NCI-H146 treated with DMSO at 0.1 percent for 48 hours (cell line): Measurements from ENCODE around the gene ZNF81.
"Not testable (repeated sequence)": the region's sequence is repeated elsewhere in the genome, so short reads cannot be mapped to it uniquely, and the experiment has no call there.

ENCODE experiments used
- DNase-seq: peaks from one replicate; lab custom pipeline; 2025; ENCODE audit not compliant: unreplicated experiment; lab: John Stamatoyannopoulos, UW

The ZNF81 gene

DNA sequence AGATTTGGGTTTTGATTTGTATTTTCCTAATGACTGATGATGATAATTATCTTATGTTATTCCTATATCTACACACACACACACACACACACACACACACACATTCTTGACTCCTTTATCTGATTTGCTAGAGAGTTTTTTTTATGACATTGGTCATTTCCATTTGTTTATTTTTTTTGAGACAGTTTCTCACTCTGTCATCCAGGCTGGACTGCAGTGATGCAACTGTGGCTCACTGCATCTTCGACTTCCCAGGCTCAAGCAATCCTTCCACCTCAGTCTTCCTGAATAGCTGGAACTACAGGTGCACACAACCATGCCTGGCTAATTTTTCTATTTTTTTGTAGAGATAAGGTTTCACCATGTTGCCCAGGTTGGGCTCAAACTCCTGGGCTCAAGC lies 6.7 kb downstream of the ZNF81 start:
- DNase-seq = no peak

- DNase-seq = no peak
Observed at GRCh38 chrX:47844117-47844516, 7.4 kb downstream of the ZNF81 start.

GRCh38 chrX:47846040-47846439 lies 9.3 kb downstream of the ZNF81 start:
- no peak for DNase-seq

- no peak for DNase-seq
Observed at GRCh38 chrX:47849778-47850177, 13.1 kb downstream of the ZNF81 start.

DNA sequence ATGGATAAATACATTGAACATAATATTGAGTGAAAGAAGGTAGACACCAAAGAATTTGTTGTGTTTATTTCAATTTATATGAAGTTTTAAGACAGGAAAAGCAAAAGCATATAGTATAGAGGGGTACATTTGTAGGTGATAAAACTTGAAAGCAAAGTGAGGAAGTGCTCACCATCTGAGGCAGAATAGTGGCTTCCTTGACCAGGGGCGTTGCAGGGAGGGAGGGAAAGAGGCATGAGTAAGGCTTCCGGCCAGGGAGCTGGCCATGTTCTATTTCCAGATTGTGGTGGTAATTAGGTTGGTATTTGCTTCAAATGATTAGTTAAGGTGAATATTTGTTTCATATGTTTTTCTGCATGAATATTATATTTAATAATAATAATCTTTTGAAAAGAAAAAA lies 13.7 kb downstream of the ZNF81 start:
- DNase-seq = not testable (repeated sequence)

DNA sequence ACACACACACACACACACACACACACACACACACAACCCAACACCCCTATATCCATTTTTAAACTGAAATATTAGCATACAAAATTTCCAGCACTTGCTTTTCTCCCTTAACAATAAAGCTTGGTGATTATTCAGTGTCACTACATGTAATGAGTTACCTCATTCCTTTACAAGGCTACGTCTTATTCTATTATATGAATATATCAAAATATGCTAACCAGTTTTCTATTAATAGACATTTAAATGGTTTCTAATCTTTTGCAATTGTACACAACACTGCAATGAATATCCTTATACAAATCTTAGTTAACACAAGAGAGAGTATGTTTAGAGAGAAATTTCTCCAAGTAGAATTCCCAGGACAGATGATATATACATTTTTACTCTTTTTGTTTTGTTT lies 14.2 kb downstream of the ZNF81 start:
- no peak for DNase-seq

DNA sequence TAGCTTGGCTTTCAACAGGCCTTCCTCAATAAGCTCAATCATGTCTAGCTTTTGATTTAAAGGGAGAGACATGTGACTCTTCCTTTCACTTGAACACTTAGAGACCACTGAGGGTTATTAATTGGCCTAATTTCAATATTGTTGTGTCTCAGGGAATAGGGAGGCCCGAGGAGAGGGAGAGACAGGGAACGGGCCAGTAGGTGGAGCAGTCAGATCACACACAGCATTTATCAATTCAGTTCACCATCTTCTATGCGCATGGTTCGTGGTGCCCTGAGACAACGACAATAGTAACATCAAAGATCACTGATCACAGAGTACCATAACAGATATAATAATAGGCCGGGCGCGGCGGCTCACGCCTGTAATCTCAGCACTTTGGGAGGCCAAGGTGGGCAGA lies 17.8 kb downstream of the ZNF81 start:
- DNase-seq = no peak

- no peak for DNase-seq
Observed at GRCh38 chrX:47859686-47860085, 23.0 kb downstream of the ZNF81 start.

DNA sequence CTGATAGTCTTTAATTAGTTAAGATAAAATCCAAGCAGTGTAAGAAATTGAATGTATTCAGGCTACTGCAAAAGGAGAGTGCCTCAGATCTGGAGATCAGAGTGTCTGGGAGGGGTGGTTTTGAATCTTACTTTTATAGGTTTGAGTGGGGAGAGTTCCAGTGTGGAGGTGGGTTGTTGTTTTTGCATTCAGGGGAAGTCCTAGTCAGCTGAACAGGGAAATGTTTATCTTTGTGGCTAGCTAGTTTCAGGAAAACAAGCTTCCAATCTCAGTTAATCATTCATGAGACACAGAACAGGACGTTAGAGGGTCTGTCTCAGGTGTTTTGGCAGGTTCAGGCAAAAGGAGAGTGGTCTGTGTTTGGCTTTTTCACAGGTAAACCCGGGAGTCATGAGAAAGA lies 26.0 kb downstream of the ZNF81 start:
- no peak for DNase-seq

- no peak for DNase-seq
Observed at GRCh38 chrX:47863187-47863586, 26.5 kb downstream of the ZNF81 start.

GRCh38 chrX:47864300-47864699 lies 27.6 kb downstream of the ZNF81 start:
- DNase-seq = no peak

DNA sequence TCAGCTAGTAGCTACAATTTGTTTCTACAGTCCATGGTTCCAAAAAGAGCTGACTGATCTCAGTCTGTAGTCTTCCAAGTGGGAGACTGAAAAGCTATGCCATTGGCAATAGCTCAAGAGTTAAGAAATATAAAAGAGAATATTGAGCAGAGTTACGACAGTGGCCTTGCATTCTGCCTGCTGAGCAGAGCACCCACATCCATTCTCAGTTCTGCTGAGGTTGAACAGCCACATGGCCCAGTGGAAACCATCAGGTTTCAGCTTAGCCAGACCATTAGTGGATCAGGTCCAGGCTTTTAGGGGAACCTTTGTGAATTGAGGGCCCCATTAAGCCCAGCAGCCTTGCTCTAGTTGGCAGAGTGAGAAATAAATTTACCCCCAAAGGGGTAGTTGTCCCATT lies 28.1 kb downstream of the ZNF81 start:
- no peak for DNase-seq

DNA sequence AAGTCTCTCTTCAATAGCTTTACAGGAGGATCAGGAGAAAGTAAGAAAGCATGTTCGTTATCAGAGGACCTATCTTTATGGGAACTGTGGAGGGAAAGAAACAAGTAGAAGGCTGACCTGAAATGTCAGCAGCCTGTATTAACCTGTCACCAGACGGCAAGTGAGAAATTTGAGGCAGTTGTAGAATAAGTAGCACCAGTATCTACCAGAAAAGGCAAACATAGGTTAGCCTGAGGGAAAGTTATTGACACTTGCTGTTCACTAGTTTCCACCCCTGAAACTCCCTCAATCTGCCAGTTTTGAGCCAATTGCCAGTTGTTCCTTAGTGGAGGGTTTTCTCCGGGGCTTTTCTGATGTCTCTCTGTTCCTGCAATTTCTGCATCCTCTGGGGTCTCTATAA lies 36.4 kb downstream of the ZNF81 start:
- DNase-seq = no peak

DNA sequence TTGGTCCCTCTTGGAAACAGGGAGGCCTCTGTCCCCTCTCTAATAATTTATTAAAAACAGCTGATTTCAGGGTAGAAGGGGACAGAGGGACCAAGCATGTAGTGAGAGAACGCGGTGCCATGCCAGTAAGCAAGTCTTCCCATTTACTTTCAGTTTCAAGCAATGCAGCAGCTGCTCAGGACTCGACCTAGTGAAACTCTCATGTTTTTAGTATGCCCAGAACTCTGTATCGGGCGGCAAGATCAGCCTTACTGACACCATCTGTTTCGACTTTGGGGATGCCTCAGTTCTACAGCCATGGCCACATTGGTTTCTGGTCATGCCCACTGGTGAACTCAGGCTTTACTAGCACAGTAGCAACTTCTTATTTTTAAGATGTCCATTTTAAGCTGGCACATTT lies 40.6 kb downstream of the ZNF81 start:
- DNase-seq = no peak

GRCh38 chrX:47878198-47878597 lies 41.5 kb downstream of the ZNF81 start:
- no peak for DNase-seq

- DNase-seq = no peak
Observed at GRCh38 chrX:47879463-47879862, 42.8 kb downstream of the ZNF81 start.

DNA sequence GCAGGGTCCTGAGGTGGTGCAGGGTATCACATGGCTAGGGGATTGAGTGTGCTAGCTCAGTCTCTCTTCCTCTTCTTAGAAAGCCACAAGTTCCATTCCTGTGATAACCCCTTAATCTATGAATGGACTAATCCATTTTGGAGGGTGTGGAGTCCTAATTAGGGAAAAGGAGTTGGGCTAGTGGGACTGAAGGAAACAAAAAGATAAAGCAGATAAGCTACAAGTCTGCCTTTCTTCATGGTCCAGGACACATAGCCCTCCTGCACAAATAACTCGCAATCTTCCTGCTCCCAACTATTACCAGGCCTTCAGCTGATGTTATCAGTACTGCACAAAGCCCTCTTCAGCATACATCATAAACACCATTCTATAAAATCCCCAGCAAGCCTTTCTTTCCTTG lies 44.2 kb downstream of the ZNF81 start:
- no peak for DNase-seq

- no peak for DNase-seq
Observed at GRCh38 chrX:47885501-47885900, 48.8 kb downstream of the ZNF81 start.

GRCh38 chrX:47898024-47898423 lies 61.3 kb downstream of the ZNF81 start:
- no peak for DNase-seq

GRCh38 chrX:47900833-47901232 lies 64.1 kb downstream of the ZNF81 start:
- no peak for DNase-seq

DNA sequence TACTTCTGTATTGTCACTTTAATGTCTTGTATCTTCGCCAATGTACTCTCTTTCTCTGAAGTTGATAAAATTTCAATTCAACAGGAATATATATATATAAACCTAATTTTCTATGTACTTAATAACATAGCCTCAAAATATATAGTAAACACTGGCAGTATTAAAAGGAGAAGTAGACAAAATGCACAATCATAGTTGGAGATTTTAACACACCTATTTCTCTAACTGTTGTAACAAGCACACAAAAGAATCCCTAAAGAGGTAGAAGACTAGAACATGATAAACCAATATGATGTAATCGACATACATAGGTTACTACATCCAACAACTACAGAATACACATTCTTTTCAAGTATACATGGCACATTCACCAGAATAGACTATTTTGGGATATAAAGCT lies 65.5 kb downstream of the ZNF81 start:
- no peak for DNase-seq

DNA sequence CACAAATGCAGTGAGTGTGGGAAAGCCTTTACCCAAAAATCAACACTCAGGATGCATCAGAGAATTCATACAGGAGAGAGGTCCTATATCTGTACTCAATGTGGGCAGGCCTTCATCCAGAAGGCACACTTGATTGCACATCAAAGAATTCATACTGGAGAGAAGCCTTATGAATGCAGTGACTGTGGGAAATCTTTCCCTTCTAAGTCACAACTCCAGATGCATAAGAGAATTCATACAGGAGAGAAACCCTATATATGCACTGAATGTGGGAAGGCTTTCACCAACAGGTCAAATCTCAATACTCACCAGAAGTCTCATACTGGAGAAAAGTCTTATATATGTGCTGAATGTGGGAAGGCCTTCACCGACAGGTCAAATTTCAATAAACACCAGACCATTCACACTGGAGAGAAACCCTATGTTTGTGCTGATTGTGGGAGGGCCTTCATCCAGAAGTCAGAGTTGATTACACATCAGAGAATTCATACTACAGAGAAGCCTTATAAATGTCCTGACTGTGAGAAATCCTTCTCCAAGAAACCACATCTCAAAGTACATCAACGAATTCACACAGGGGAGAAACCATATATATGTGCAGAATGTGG lies 79.3 kb downstream of the ZNF81 start:
- no peak for DNase-seq

GRCh38 chrX:47918274-47918673 lies 81.6 kb downstream of the ZNF81 start:
- DNase-seq = no peak

DNA sequence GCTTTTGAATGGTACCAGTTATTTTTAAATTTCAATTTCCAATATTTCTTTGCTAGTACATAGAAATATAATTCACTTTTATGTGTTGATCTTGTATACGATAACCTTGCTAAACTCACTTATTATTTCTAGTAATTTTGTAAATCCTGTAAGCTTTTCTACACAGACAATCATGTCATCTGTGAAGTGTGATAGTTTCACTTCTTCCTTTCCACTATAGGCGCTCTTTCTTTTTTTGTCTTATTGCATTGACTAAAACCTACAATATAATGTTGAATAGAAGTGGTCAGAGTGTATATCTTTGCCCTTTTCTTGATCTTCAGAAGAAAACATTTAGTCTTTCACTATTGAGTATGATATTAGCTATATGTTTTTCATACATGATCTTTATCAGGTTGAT lies 90.5 kb downstream of the ZNF81 start:
- no peak for DNase-seq
